ENCODE data around the gene DDX49.
"Not testable (repeated sequence)": the region's sequence is repeated elsewhere in the genome, so short reads cannot be mapped to it uniquely, and the experiment has no call there.

Gene DDX49

GRCh38 chr19:18945297-18945696 is 25.8 kb downstream of the DDX49 start:
- DNase-seq = no peak

- no peak for DNase-seq
Observed at GRCh38 chr19:18946335-18946734, 26.8 kb downstream of the DDX49 start.

- DNase-seq = no peak
Observed at GRCh38 chr19:18946918-18947317, 27.4 kb downstream of the DDX49 start.

- no peak for DNase-seq
Observed at GRCh38 chr19:18948075-18948975, 28.8 kb downstream of the DDX49 start.

- no peak for DNase-seq
Observed at GRCh38 chr19:18948976-18949356, 29.5 kb downstream of the DDX49 start.

- DNase-seq = no peak
Observed at GRCh38 chr19:18949858-18950257, 30.3 kb downstream of the DDX49 start.

GRCh38 chr19:18951721-18952281 is 32.3 kb downstream of the DDX49 start:
- no peak for DNase-seq

GRCh38 chr19:18952364-18953003 is 33.0 kb downstream of the DDX49 start:
- DNase-seq = not testable (repeated sequence)

GRCh38 chr19:18954094-18954493 is 34.6 kb downstream of the DDX49 start:
- DNase-seq = no peak

GRCh38 chr19:18955042-18955441 is 35.5 kb downstream of the DDX49 start:
- no peak for DNase-seq

GRCh38 chr19:18960370-18960769 is 40.9 kb downstream of the DDX49 start:
- DNase-seq = no peak

- no peak for DNase-seq
Observed at GRCh38 chr19:18961767-18962620, 42.5 kb downstream of the DDX49 start.

GRCh38 chr19:18964121-18964520 is 44.6 kb downstream of the DDX49 start:
- DNase-seq = no peak

- DNase-seq = peak; percentile 76
Observed at GRCh38 chr19:18966307-18966706, 46.8 kb downstream of the DDX49 start.

- DNase-seq = peak; percentile 80
Observed at GRCh38 chr19:18967358-18968146, 48.0 kb downstream of the DDX49 start.

- peak; percentile 34 for DNase-seq
Observed at GRCh38 chr19:18969931-18970659, 50.6 kb downstream of the DDX49 start.

- peak; percentile 86 for DNase-seq
Observed at GRCh38 chr19:18972301-18972811, 52.8 kb downstream of the DDX49 start.

GRCh38 chr19:18972851-18973250 is 53.3 kb downstream of the DDX49 start:
- DNase-seq = no peak

GRCh38 chr19:18975011-18975410 is 55.5 kb downstream of the DDX49 start:
- DNase-seq = peak; percentile 84

- no peak for DNase-seq
Observed at GRCh38 chr19:18975869-18976268, 56.4 kb downstream of the DDX49 start.
